Measurements from ENCODE around the gene LRRC49.

LRRC49 gene

DNA sequence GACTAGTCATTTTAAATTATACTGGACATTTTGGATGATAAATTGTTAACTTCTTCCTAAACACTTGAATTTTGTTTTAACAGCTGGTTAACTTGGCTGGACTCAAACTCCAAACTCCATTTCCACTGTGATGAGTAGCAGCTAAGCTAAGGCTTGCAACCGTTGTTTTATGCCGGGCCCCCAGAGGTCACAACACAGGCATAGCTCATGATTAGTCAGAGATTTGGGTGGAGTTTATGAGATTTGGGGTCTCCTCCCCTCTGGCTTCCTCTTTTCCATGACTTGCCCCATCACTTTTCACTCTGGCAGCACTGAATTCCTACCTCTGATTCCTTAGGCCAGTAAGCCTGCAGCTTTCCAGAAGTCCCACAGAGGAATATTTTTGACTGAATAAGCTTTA is 13.2 kb upstream of the LRRC49 start:
- no peak overlapping the region for H4K8ac ChIP-seq (ENCODE audit: low read depth, low read length)
- no peak overlapping the region for H3K23ac ChIP-seq (ENCODE audit: low read length)
- H2BK15ac ChIP-seq (replicated peaks; ENCODE audit: low read depth), result no peak overlapping the region
- no peaks in the 10 kb centered on the region for H3K36me3 ChIP-seq (ENCODE audit: control insufficient read depth, insufficient read depth, low read length)
- no peak overlapping the region for H3K4ac ChIP-seq (ENCODE audit: low read depth, low read length)
- no peaks in the 10 kb centered on the region for H3K79me2 ChIP-seq (ENCODE audit: control insufficient read depth, insufficient read depth, low read length)
- H3K18ac ChIP-seq (ENCODE audit: low read length), result no peak overlapping the region
- no peak overlapping the region for H3K9ac ChIP-seq (ENCODE audit: low read length)
- H3K27me3 ChIP-seq (ENCODE audit: insufficient read depth, low read length, poor library complexity), result no peaks in the 10 kb centered on the region
- H2BK5ac ChIP-seq (ENCODE audit: low read length), result no peak overlapping the region
- H3K27ac ChIP-seq (ENCODE audit: low read depth, low read length), result no peak overlapping the region
- no peaks in the 10 kb centered on the region for H3K4me1 ChIP-seq (ENCODE audit: control insufficient read depth, low read depth, low read length)
- WGBS (ENCODE audit: extremely low coverage, insufficient coverage, low lambda C conversion rate), result no CpG with 5 or more reads among the region's 2 CpGs
- H3K4me2 ChIP-seq (ENCODE audit: low read length), result no peak overlapping the region
- no peak for DNase-seq
- no peak overlapping the region for H3K4me3 ChIP-seq (ENCODE audit: low read length)
- H2AK5ac ChIP-seq (ENCODE audit: low read length), result no peak overlapping the region
- no peak overlapping the region for H3K56ac ChIP-seq (ENCODE audit: low read length)
- no peaks in the 10 kb centered on the region for H3K79me1 ChIP-seq (ENCODE audit: low read length)
- no peak overlapping the region for H4K5ac ChIP-seq (ENCODE audit: low read length)
- H2BK120ac ChIP-seq (ENCODE audit: low read depth, low read length), result no peak overlapping the region

- Histone ChIP-seq H3K79me2 (ENCODE audit: control insufficient read depth, insufficient read depth, low read length) (no peaks in the 10 kb centered on the region), H3K36me3 (ENCODE audit: control insufficient read depth, insufficient read depth, low read length) (no peaks in the 10 kb centered on the region), H3K23ac (ENCODE audit: low read length) (no peak overlapping the region), H3K4me1 (ENCODE audit: control insufficient read depth, low read depth, low read length) (no peaks in the 10 kb centered on the region), H2BK5ac (ENCODE audit: low read length) (no peak overlapping the region), H3K9ac (ENCODE audit: low read length) (no peak overlapping the region), H4K8ac (ENCODE audit: low read depth, low read length) (no peak overlapping the region), H3K27ac (ENCODE audit: low read depth, low read length) (no peak overlapping the region), H2BK120ac (ENCODE audit: low read depth, low read length) (no peak overlapping the region), H4K5ac (ENCODE audit: low read length) (no peak overlapping the region), H2BK15ac (replicated peaks; ENCODE audit: low read depth) (no peak overlapping the region), H2AK5ac (ENCODE audit: low read length) (no peak overlapping the region), H3K79me1 (ENCODE audit: low read length) (no peaks in the 10 kb centered on the region), H3K27me3 (ENCODE audit: insufficient read depth, low read length, poor library complexity) (no peaks in the 10 kb centered on the region), H3K56ac (ENCODE audit: low read length) (no peak overlapping the region), H3K4me3 (ENCODE audit: low read length) (no peak overlapping the region), H3K4me2 (ENCODE audit: low read length) (no peak overlapping the region), H3K18ac (ENCODE audit: low read length) (no peak overlapping the region), H3K4ac (ENCODE audit: low read depth, low read length) (no peak overlapping the region)
- no peak for DNase-seq
- WGBS (ENCODE audit: extremely low coverage, insufficient coverage, low lambda C conversion rate), result no CpG with 5 or more reads among the region's 2 CpGs
These were observed 11.8 kb upstream of the LRRC49 start for GRCh38 chr15:70880781-70881180.

- Histone ChIP-seq H3K4me3 (ENCODE audit: low read length) (no peak overlapping the region), H3K4me1 (ENCODE audit: control insufficient read depth, low read depth, low read length) (no peaks in the 10 kb centered on the region), H3K23ac (ENCODE audit: low read length) (no peak overlapping the region), H3K36me3 (ENCODE audit: control insufficient read depth, insufficient read depth, low read length) (no peaks in the 10 kb centered on the region), H4K5ac (ENCODE audit: low read length) (no peak overlapping the region), H2BK5ac (ENCODE audit: low read length) (no peak overlapping the region), H3K4ac (ENCODE audit: low read depth, low read length) (no peak overlapping the region), H3K56ac (ENCODE audit: low read length) (no peak overlapping the region), H3K4me2 (ENCODE audit: low read length) (no peak overlapping the region), H3K9ac (ENCODE audit: low read length) (no peak overlapping the region), H3K27ac (ENCODE audit: low read depth, low read length) (no peak overlapping the region), H3K18ac (ENCODE audit: low read length) (no peak overlapping the region), H2BK15ac (replicated peaks; ENCODE audit: low read depth) (no peak overlapping the region), H2BK120ac (ENCODE audit: low read depth, low read length) (no peak overlapping the region), H4K8ac (ENCODE audit: low read depth, low read length) (no peak overlapping the region), H3K79me2 (ENCODE audit: control insufficient read depth, insufficient read depth, low read length) (no peaks in the 10 kb centered on the region), H3K79me1 (ENCODE audit: low read length) (no peaks in the 10 kb centered on the region), H3K27me3 (ENCODE audit: insufficient read depth, low read length, poor library complexity) (no peaks in the 10 kb centered on the region), H2AK5ac (ENCODE audit: low read length) (no peak overlapping the region)
- no CpG with 5 or more reads among the region's 2 CpGs for WGBS (ENCODE audit: extremely low coverage, insufficient coverage, low lambda C conversion rate)
- no peak for DNase-seq
These were observed 10.3 kb upstream of the LRRC49 start for GRCh38 chr15:70882361-70882760.

DNA sequence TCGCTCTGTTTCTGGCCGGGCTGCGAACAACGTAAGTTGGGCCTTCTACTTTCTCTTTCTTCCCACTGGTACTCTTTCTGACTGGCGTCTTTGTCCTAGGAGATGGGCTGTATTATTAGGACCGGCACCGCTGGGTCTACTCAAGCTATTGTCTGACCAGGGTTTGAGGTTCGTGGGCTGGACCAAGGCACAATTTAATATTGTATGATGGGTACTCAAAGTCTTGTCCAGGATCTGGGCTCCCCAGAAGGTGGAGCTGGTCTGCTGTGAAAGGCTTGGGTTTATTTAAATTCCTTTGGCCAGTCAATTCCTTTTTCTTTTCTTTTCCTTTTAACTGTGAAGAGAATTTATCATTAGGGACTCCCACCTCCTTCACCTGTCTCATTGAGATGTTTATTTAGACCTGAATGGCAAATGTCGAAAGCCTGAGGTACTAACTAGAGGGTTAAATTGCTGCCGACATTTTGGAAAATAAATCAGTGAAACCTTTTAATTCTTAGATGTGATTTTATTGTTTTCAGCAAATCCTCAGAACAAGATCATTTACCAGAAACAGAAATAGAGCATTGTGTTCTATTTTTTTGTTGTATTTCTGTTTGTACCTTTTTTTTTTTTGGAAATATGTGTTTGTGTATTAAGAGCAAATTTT is 410 bp downstream of the LRRC49 start:
- no peak overlapping the region for H2BK5ac ChIP-seq (ENCODE audit: low read length)
- no CpG with 5 or more reads among the region's 10 CpGs for WGBS (ENCODE audit: extremely low coverage, insufficient coverage, low lambda C conversion rate)
- H4K5ac ChIP-seq (ENCODE audit: low read length), result no peak overlapping the region
- no peak overlapping the region for H2AK5ac ChIP-seq (ENCODE audit: low read length)
- no peak overlapping the region for H3K27ac ChIP-seq (ENCODE audit: low read depth, low read length)
- no peaks in the 10 kb centered on the region for H3K36me3 ChIP-seq (ENCODE audit: control insufficient read depth, insufficient read depth, low read length)
- H3K27me3 ChIP-seq (ENCODE audit: insufficient read depth, low read length, poor library complexity), result no peaks in the 10 kb centered on the region
- peaks cover 2% of the 10 kb centered on the region for H3K79me2 ChIP-seq (ENCODE audit: control insufficient read depth, insufficient read depth, low read length)
- no peak overlapping the region for H3K4ac ChIP-seq (ENCODE audit: low read depth, low read length)
- no peak overlapping the region for H2BK15ac ChIP-seq (replicated peaks; ENCODE audit: low read depth)
- H3K4me3 ChIP-seq (ENCODE audit: low read length), result peak overlapping the region; percentile 63
- H3K56ac ChIP-seq (ENCODE audit: low read length), result no peak overlapping the region
- peaks cover 3% of the 10 kb centered on the region for H3K4me1 ChIP-seq (ENCODE audit: control insufficient read depth, low read depth, low read length)
- DNase-seq, result peak; percentile 44
- H3K79me1 ChIP-seq (ENCODE audit: low read length), result peaks cover 4% of the 10 kb centered on the region
- H3K18ac ChIP-seq (ENCODE audit: low read length), result no peak overlapping the region
- no peak overlapping the region for H3K23ac ChIP-seq (ENCODE audit: low read length)
- H2BK120ac ChIP-seq (ENCODE audit: low read depth, low read length), result no peak overlapping the region
- peak overlapping the region; percentile 2 for H4K8ac ChIP-seq (ENCODE audit: low read depth, low read length)
- H3K4me2 ChIP-seq (ENCODE audit: low read length), result peak overlapping the region; percentile 74
- no peak overlapping the region for H3K9ac ChIP-seq (ENCODE audit: low read length)

DNA sequence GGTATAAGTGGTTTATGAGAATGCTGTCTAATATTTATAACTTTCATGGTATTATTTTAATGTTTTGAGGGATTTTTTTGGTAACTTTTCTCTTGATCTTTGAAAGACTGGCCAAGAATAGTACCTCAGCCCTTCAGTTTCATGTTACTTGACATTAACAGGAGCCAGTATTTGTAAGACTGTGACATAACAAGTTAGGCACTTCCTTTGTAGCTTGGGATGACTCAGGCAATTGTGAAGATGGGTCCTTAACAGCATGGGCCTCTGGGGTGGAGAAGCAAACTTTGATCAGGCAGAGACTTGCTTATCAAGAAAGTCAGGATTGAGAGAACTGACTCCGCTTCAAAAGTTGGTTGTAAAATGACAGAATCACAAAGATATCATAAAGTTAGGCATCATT is 9.5 kb downstream of the LRRC49 start:
- no CpG with 5 or more reads among the region's 1 CpG for WGBS (ENCODE audit: extremely low coverage, insufficient coverage, low lambda C conversion rate)

DNA sequence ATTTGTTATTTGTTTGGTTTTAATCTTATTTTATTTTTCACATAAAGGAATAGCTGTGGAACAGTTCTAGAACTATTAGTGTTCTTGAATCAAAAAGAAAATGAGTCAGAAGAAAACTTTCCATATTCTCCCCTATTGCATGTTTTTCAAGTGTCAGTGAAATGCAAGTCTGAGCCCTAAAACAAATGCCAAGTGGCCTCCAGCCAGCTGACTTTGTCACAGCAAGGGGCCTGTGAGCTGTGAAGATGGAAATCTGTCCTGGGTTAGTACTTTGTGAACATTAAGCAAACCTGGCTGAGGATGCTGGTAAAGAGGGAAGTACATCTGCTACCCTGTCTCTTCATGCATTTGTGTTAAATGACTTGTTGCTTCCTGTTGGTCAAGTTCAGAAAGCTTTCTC is 14.2 kb downstream of the LRRC49 start:
- Histone ChIP-seq H3K9ac (ENCODE audit: low read length) (no peak overlapping the region), H3K18ac (ENCODE audit: low read length) (no peak overlapping the region), H3K23ac (ENCODE audit: low read length) (no peak overlapping the region), H2BK5ac (ENCODE audit: low read length) (no peak overlapping the region), H2BK15ac (replicated peaks; ENCODE audit: low read depth) (no peak overlapping the region), H3K56ac (ENCODE audit: low read length) (no peak overlapping the region), H3K27ac (ENCODE audit: low read depth, low read length) (no peak overlapping the region), H3K4ac (ENCODE audit: low read depth, low read length) (no peak overlapping the region), H2BK120ac (ENCODE audit: low read depth, low read length) (no peak overlapping the region), H3K4me1 (ENCODE audit: control insufficient read depth, low read depth, low read length) (peaks cover 7% of the 10 kb centered on the region), H3K27me3 (ENCODE audit: insufficient read depth, low read length, poor library complexity) (no peaks in the 10 kb centered on the region), H3K79me1 (ENCODE audit: low read length) (no peaks in the 10 kb centered on the region), H4K5ac (ENCODE audit: low read length) (no peak overlapping the region), H4K8ac (ENCODE audit: low read depth, low read length) (no peak overlapping the region), H3K79me2 (ENCODE audit: control insufficient read depth, insufficient read depth, low read length) (no peaks in the 10 kb centered on the region), H3K36me3 (ENCODE audit: control insufficient read depth, insufficient read depth, low read length) (no peaks in the 10 kb centered on the region), H3K4me2 (ENCODE audit: low read length) (no peak overlapping the region), H2AK5ac (ENCODE audit: low read length) (no peak overlapping the region), H3K4me3 (ENCODE audit: low read length) (no peak overlapping the region)
- peak; percentile 53 for DNase-seq

More for the DNA sequence above, 9.5 kb downstream of the LRRC49 start:
- H3K4me3 ChIP-seq (ENCODE audit: low read length), result no peak overlapping the region
- no peak overlapping the region for H3K4me2 ChIP-seq (ENCODE audit: low read length)
- peak overlapping the region; percentile 70 for H3K56ac ChIP-seq (ENCODE audit: low read length)
- no peak overlapping the region for H3K4ac ChIP-seq (ENCODE audit: low read depth, low read length)
- H3K18ac ChIP-seq (ENCODE audit: low read length), result no peak overlapping the region
- H2BK120ac ChIP-seq (ENCODE audit: low read depth, low read length), result no peak overlapping the region
- peaks cover 7% of the 10 kb centered on the region for H3K4me1 ChIP-seq (ENCODE audit: control insufficient read depth, low read depth, low read length)
- H3K27me3 ChIP-seq (ENCODE audit: insufficient read depth, low read length, poor library complexity), result no peaks in the 10 kb centered on the region
- H3K79me2 ChIP-seq (ENCODE audit: control insufficient read depth, insufficient read depth, low read length), result no peaks in the 10 kb centered on the region
- H3K23ac ChIP-seq (ENCODE audit: low read length), result no peak overlapping the region
- peak overlapping the region; percentile 71 for H2BK5ac ChIP-seq (ENCODE audit: low read length)
- H3K79me1 ChIP-seq (ENCODE audit: low read length), result no peaks in the 10 kb centered on the region
- peak; percentile 94 for DNase-seq
- no peak overlapping the region for H3K9ac ChIP-seq (ENCODE audit: low read length)
- H4K8ac ChIP-seq (ENCODE audit: low read depth, low read length), result no peak overlapping the region
- no peak overlapping the region for H4K5ac ChIP-seq (ENCODE audit: low read length)
- peak overlapping the region; percentile 35 for H3K27ac ChIP-seq (ENCODE audit: low read depth, low read length)
- H2AK5ac ChIP-seq (ENCODE audit: low read length), result no peak overlapping the region
- no peaks in the 10 kb centered on the region for H3K36me3 ChIP-seq (ENCODE audit: control insufficient read depth, insufficient read depth, low read length)
- H2BK15ac ChIP-seq (replicated peaks; ENCODE audit: low read depth), result no peak overlapping the region

Measured in mesendoderm (in vitro differentiated cells).